Dermis microvascular lymphatic vessel endothelial cell (primary cell): ENCODE results near the gene RPGRIP1L. TPM values are rescaled to one million over a fixed set of nuclear protein-coding genes. Genes with fewer than 3 reads are reported as not detected.

Source experiments
- DNase-seq, 2 donors: peaks; one replicate each; pipeline versions ENCODE4 v3.0.0 to v3.0.0-alpha.2; 2010; ENCODE audit warnings: low read depth in 2 of 2
- total RNA-seq: library from RNA; depleted of rRNA; stranded (reverse); fragments of >200 nt; gene quantifications from 2 replicates; pipeline ENCODE4 v1.2.1, GENCODE V29; 2014

Gene RPGRIP1L
- total RNA-seq, 1 donor from 2014 or later: 3.9 TPM

GRCh38 chr16:53662072-53662471 lies 41.6 kb downstream of the RPGRIP1L start:
- DNase-seq: no peak

GRCh38 chr16:53654946-53655345 lies 48.7 kb downstream of the RPGRIP1L start:
- DNase-seq: no peak

- DNase-seq: no peak
Measured at GRCh38 chr16:53651357-53651756, 52.3 kb downstream of the RPGRIP1L start.

GRCh38 chr16:53646506-53646905 lies 57.2 kb downstream of the RPGRIP1L start:
- no peak for DNase-seq

- DNase-seq: no peak
Measured at GRCh38 chr16:53643474-53643873, 60.2 kb downstream of the RPGRIP1L start.

GRCh38 chr16:53642094-53642493 lies 61.6 kb downstream of the RPGRIP1L start:
- no peak for DNase-seq

GRCh38 chr16:53636978-53637377 lies 66.7 kb downstream of the RPGRIP1L start:
- DNase-seq: no peak

- DNase-seq: no peak
Measured at GRCh38 chr16:53632526-53632925, 71.1 kb downstream of the RPGRIP1L start.

GRCh38 chr16:53631236-53632025 lies 72.2 kb downstream of the RPGRIP1L start:
- DNase-seq: no peak

GRCh38 chr16:53629607-53630312 lies 73.9 kb downstream of the RPGRIP1L start:
- DNase-seq: peak in 1 of 2 donors; percentile 3

GRCh38 chr16:53629151-53629550 lies 74.5 kb downstream of the RPGRIP1L start:
- no peak for DNase-seq

- peak; percentile 78 to 86 for DNase-seq
Measured at GRCh38 chr16:53626811-53627210, 76.8 kb downstream of the RPGRIP1L start.

GRCh38 chr16:53626161-53626560 lies 77.5 kb downstream of the RPGRIP1L start:
- peak; percentile 77 to 85 for DNase-seq

- DNase-seq: no peak
Measured at GRCh38 chr16:53625221-53625620, 78.4 kb downstream of the RPGRIP1L start.

GRCh38 chr16:53622315-53622714 lies 81.3 kb downstream of the RPGRIP1L start:
- DNase-seq: no peak

GRCh38 chr16:53620476-53620875 lies 83.2 kb downstream of the RPGRIP1L start:
- no peak for DNase-seq

- no peak for DNase-seq
Measured at GRCh38 chr16:53619235-53619634, 84.4 kb downstream of the RPGRIP1L start.

- peak; percentile 54 to 77 for DNase-seq
Measured at GRCh38 chr16:53614346-53614745, 89.3 kb downstream of the RPGRIP1L start.

GRCh38 chr16:53612003-53612402 lies 91.7 kb downstream of the RPGRIP1L start:
- DNase-seq: no peak

- no peak for DNase-seq
Measured at GRCh38 chr16:53611179-53611696, 92.4 kb downstream of the RPGRIP1L start.

GRCh38 chr16:53609536-53609935 lies 94.1 kb downstream of the RPGRIP1L start:
- no peak for DNase-seq

- no peak for DNase-seq
Measured at GRCh38 chr16:53608094-53608493, 95.6 kb downstream of the RPGRIP1L start.
